ENCODE results near the gene ORC3. TPM values are rescaled to one million over a fixed set of nuclear protein-coding genes. Genes with fewer than 3 reads are reported as not detected.

ORC3 gene
- 16.7 to 28.6 TPM (median 17.5 TPM) in 3 replicates for total RNA-seq
- long read RNA-seq, transcript ORC3-202 (20 exons, 2,512 nt): major isoform, 13 of 78 reads
- long read RNA-seq, transcript ORC3-201 (20 exons, 2,501 nt): minor isoform, 9 of 78 reads
- long read RNA-seq, partial matches to known transcripts: 36 of 78 reads
- long read RNA-seq, other reads (novel, unspliced or antisense): 20 of 78 reads

GRCh38 chr6:87589693-87590416, at the start of gene ORC3, which contains the start of gene RARS2:
Gene ORC3 (plus strand): TSS chr6:87590135. CDS start chr6:87590169, 34 bp downstream.
Gene RARS2 (minus strand): TSS chr6:87589987. CDS start chr6:87589957, 30 bp downstream.
- Mint-ChIP-seq H3K36me3 (ENCODE audit: low read depth) (peaks cover 1% of the 10 kb centered on the region), H3K27ac (ENCODE audit: unreplicated experiment) (peak within 1 kb of the TSS; percentile 97), H3K4me1 (ENCODE audit: low read depth) (peaks cover 53% of the 10 kb centered on the region), H3K27me3 (ENCODE audit: low read depth) (no peaks in the 10 kb centered on the region), H3K9me3 (ENCODE audit: low read depth) (no peaks in the 10 kb centered on the region), H3K4me3 (ENCODE audit: unreplicated experiment) (peak within 1 kb of the TSS; percentile 89)
- TF ChIP-seq CTCF (IDR thresholded peaks at IDR 0.05): no peak
- DNase-seq (ENCODE audit: low spot score): peak; percentile 99

- no peaks in the 10 kb centered on the region for H3K9me3 Mint-ChIP-seq (ENCODE audit: low read depth)
- H3K4me3 Mint-ChIP-seq (ENCODE audit: unreplicated experiment): no peak overlapping the region
- peak overlapping the region; percentile 51 for H3K27ac Mint-ChIP-seq (ENCODE audit: unreplicated experiment)
- H3K36me3 Mint-ChIP-seq (ENCODE audit: low read depth): peaks cover 27% of the 10 kb centered on the region
- TF ChIP-seq CTCF (IDR thresholded peaks at IDR 0.05): no peak
- no peaks in the 10 kb centered on the region for H3K27me3 Mint-ChIP-seq (ENCODE audit: low read depth)
- no peak for DNase-seq (ENCODE audit: low spot score)
- H3K4me1 Mint-ChIP-seq (ENCODE audit: low read depth): peaks cover 13% of the 10 kb centered on the region
Measured at GRCh38 chr6:87540539-87540938, 49.4 kb upstream of the ORC3 start.

GRCh38 chr6:87541041-87541440, 48.9 kb upstream of the ORC3 start:
- peaks cover 27% of the 10 kb centered on the region for H3K36me3 Mint-ChIP-seq (ENCODE audit: low read depth)
- no peak overlapping the region for H3K27ac Mint-ChIP-seq (ENCODE audit: unreplicated experiment)
- no peaks in the 10 kb centered on the region for H3K9me3 Mint-ChIP-seq (ENCODE audit: low read depth)

GRCh38 chr6:87541744-87542143, 48.2 kb upstream of the ORC3 start:
- peak overlapping the region; percentile 41 for H3K27ac Mint-ChIP-seq (ENCODE audit: unreplicated experiment)
- H3K36me3 Mint-ChIP-seq (ENCODE audit: low read depth): peaks cover 28% of the 10 kb centered on the region
- H3K27me3 Mint-ChIP-seq (ENCODE audit: low read depth): no peaks in the 10 kb centered on the region
- H3K4me3 Mint-ChIP-seq (ENCODE audit: unreplicated experiment): no peak overlapping the region
- TF ChIP-seq CTCF (IDR thresholded peaks at IDR 0.05): no peak
- peaks cover 13% of the 10 kb centered on the region for H3K4me1 Mint-ChIP-seq (ENCODE audit: low read depth)
- no peaks in the 10 kb centered on the region for H3K9me3 Mint-ChIP-seq (ENCODE audit: low read depth)
- no peak for DNase-seq (ENCODE audit: low spot score)

More at GRCh38 chr6:87541041-87541440, 48.9 kb upstream of the ORC3 start:
- Mint-ChIP-seq H3K27me3 (ENCODE audit: low read depth) (no peaks in the 10 kb centered on the region), H3K4me3 (ENCODE audit: unreplicated experiment) (no peak overlapping the region), H3K4me1 (ENCODE audit: low read depth) (peaks cover 13% of the 10 kb centered on the region)
- no peak for DNase-seq (ENCODE audit: low spot score)
- no peak for TF ChIP-seq CTCF (IDR thresholded peaks at IDR 0.05)

- no peak overlapping the region for H3K27ac Mint-ChIP-seq (ENCODE audit: unreplicated experiment)
- DNase-seq (ENCODE audit: low spot score): no peak
- no peak overlapping the region for H3K4me3 Mint-ChIP-seq (ENCODE audit: unreplicated experiment)
- no peaks in the 10 kb centered on the region for H3K27me3 Mint-ChIP-seq (ENCODE audit: low read depth)
- peaks cover 26% of the 10 kb centered on the region for H3K36me3 Mint-ChIP-seq (ENCODE audit: low read depth)
- peaks cover 8% of the 10 kb centered on the region for H3K4me1 Mint-ChIP-seq (ENCODE audit: low read depth)
- no peak for TF ChIP-seq CTCF (IDR thresholded peaks at IDR 0.05)
- H3K9me3 Mint-ChIP-seq (ENCODE audit: low read depth): no peaks in the 10 kb centered on the region
Measured at GRCh38 chr6:87543696-87544473, 46.0 kb upstream of the ORC3 start.

All from chondrocyte (in vitro differentiated cells).